Kidney glomerular epithelial cell (primary cell): ENCODE results near the gene CHERP.

Source experiments
- DNase-seq: peaks from one replicate; lab custom pipeline; 2025; lab: John Stamatoyannopoulos, UW

Gene CHERP, protein sequence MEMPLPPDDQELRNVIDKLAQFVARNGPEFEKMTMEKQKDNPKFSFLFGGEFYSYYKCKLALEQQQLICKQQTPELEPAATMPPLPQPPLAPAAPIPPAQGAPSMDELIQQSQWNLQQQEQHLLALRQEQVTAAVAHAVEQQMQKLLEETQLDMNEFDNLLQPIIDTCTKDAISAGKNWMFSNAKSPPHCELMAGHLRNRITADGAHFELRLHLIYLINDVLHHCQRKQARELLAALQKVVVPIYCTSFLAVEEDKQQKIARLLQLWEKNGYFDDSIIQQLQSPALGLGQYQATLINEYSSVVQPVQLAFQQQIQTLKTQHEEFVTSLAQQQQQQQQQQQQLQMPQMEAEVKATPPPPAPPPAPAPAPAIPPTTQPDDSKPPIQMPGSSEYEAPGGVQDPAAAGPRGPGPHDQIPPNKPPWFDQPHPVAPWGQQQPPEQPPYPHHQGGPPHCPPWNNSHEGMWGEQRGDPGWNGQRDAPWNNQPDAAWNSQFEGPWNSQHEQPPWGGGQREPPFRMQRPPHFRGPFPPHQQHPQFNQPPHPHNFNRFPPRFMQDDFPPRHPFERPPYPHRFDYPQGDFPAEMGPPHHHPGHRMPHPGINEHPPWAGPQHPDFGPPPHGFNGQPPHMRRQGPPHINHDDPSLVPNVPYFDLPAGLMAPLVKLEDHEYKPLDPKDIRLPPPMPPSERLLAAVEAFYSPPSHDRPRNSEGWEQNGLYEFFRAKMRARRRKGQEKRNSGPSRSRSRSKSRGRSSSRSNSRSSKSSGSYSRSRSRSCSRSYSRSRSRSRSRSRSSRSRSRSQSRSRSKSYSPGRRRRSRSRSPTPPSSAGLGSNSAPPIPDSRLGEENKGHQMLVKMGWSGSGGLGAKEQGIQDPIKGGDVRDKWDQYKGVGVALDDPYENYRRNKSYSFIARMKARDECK

DNA sequence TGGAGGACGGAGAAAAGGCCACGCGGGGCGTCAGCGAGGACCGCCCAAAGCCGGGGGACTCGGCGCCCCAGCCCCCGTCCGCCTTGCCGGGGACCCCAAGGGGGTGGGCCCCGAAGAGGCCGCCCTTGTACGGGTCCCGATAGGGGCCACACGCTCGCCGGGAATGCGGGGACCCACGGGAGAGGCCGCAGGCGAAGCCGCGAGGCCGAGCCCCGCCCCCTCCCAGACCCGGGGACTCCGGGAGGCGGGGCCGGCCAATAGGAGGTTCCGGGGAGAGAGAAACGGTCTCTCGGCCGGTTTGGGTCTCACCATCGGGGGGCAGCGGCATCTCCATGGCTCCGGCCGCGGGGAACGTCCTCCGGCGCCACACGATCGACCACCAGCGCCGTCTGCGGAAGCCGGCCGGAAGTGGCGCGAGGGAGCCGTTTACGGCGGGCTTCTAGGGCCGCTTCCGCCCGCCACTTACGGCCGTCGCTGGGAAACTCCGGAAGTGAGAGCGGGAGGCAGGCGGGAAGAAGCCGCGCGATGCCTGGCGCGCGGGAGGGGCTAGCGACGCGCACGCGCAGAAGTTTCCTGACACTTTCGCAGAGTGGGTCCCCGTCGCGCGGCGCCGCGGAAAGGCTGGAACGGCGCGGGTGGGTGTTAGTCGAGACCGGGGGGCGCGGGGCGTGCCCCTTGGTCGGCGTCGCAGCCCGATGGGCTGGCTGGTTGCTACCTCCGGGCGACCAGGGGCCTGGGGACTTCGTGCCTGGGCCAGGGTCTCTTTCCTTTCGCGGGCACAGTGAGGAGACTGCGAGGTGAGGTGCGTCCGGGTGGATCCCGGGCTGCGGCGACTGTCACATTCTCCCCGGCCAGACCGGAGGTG lies at the start of gene CHERP:
CHERP (minus strand) TSS at position 393 of the 865 bp plus-strand sequence; CDS start at position 334, 59 bp downstream.
- DNase-seq, result peak; percentile 84

DNA sequence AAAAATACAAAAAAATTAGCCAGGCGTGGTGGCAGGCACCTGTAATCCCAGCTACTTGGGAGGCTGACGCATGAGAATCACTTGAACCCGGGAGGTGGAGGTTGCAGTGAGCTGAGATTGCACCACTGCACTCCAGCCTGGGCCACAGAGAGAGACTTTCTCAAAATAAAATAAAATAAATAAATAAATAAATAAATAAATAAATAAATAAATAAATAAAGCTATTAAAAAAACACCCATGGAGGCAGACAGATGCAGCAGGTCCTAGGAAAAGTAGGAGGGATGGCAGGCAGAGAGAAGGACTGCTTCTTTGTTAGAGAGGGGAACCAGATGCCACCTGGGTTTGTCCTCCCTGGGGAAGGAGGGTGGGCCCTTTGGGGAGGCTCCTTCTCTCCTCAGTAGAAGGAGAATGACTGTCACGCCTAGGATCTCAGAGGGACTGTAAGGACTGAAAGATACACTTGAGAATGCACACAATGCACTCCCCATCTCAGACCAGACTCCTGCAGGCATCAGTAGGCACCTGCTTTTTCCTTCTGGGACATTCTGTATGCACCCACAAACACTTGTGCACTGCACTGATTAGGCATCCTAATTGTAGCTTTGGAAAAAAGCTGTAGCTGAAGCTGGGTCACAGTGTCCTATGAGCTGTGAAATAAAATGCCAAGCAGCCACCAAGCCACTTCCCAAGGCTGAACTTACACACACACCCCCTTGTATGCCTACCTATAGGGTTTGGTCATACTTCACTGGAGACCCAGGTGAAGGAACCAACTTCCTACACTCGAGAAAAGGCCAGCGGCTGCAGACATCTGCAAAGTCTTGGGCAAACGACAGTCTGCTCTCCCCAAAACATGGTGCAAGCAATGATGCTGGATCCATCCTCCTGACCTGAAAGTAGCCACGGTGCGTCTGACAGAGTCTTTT lies 48.9 kb upstream of the CHERP start:
- DNase-seq, result no peak

DNA sequence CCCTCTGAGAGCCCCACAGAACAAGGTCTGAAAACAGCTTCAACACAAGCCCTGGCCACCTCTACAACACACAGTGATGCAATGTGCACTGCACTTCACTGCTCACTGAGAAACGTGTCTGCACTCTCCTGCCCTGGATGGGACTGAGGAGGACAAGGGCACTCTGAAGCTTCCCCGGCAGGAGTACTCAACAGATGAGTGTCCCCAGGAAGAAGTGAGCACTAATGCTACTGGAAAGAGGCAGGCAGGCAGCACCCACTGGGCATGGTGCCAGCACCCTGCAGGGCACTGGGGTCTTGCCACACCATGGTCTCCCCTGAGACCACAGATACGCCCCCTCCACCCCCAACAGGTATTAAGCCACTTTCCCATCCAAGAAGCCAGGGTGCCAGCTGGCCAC lies 47.7 kb upstream of the CHERP start:
- DNase-seq, result no peak

DNA sequence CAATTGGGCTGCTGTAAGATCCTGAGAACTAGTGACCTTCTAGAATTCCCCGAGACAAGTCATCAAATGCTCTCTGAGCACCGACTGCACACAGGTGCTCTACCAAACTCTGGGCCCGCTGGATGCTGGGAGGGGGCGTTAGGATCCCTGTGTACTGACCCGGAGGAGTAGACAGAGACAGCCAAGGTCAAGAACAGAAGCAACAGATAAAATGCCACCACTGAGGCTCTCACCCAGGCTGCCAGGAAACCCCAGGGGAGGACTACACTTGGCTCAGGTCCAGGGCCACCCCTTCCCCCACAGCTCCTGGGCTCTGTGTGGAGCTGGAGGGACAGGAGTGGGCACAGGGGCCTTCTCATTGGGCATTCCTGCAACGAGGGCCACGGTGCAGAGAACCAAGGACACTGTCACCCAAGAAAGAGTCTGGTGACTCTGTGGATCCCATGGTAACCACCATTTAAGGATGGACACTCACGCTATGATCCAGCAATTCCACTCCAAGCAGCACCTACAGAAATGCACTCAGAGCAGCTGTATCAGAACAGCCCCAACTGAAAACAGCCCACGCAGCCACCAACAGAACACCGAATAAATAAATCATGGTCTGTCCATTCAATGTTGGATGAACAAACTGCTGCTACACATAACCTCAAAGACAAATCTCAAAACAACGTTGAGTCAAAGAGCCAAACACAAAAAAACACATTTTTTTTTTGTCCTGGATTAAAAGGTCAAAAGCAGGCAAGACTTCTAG lies 46.8 kb upstream of the CHERP start:
- DNase-seq, result no peak

DNA sequence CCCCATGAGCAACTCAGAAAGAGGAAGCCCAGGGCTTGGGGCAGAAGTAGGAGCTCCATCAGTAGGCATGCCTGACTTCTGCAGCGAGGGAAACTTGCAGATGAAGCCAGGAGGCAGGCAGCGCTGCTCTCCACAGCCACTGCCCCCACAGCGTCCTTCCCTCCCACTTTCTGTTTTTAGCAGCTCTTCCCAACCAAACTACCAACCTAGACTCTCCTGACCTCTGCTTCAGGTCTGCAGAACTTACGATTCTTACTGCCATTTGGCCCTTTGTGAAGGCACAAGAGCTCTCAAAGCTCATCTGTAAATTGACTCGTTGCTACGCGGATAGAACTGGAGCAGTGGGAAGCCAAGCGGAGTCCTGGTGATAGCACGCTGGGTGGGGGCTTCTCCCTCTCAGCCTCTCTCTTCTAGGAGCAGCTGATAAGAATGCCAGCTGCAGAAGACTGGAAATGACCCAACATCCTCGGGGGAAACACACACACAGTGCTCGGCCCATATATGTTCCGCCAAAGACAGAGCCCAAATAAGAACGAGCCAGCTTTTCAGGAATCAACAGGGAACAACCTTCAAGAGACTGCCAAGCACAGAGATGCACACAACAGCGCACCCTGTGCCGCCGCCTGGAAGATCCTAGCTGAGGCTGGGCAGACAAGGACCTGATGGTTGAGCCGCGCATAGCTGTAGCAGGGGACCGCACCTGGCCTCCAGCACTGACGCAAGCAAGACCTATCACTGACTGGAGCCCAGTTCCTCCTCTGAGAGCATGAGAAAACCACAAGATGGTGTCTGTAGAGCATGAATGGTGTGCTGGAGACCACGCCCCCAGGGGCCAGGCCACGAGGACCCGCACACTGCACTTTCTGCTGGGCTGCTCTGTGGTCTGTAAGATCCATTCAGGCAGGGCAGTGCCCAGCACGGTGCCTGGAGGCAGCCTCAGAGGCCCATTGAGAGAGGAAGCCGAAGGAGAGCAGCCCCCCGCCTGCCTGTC lies 45.9 kb upstream of the CHERP start:
- no peak for DNase-seq

DNA sequence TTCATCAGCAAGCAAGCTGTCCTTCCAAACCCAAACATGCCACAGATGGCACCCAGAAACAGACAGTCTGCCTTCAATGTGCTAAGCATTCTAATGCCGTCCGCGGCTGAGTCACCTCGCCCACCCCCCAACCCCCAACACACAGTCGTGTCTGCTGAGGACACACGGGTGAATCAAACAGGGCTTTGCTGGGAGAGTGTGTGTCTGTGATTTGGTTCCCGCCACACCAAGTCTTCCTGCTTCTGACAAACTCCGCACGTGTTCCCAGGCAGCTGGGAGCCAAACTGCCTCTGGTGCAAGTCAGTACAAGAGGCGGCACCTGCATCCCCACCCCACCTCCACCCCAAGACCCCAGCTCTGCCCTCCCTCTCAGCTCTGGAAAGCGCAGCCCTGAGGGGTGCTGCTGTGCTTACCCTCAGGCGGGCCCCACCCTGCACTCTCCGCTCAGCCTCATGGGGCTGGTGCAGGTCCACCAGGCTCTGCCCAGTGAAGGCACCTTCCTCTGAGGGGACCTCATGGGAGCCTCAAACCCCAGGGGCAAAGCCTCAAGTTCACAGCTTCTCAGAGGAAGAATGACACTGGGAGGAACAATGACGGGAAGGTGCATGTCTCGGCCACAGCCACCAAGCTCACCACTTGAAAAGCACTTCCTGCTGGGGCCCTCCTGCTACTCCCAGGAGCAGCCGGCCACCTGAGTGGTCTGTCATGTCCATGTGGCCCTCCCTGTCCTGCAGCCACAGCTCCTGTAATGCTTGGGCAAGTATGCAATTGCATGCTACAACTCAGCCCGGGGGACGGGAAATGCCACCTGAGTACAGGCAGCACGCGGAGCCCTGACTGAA lies 45.0 kb upstream of the CHERP start:
- DNase-seq, result no peak

DNA sequence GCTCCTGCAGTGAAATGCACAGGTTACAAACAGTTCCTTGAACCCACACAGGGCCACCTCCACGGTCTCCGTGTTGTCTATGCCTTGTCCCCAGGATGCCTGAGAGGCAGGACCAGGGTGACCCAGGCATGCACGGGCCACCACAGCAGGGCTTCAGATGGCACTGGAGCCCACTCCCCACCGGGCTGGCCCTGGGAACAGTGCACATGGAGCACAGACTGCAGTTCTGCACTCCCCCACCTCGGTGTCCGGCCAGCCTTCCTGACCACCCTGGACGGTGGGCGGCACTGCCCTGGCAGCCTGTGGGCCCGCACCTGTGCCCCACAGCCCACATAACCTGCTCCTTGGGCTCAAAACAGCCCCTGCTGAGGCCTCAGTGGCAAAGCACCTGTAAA lies 44.2 kb upstream of the CHERP start:
- DNase-seq, result no peak

DNA sequence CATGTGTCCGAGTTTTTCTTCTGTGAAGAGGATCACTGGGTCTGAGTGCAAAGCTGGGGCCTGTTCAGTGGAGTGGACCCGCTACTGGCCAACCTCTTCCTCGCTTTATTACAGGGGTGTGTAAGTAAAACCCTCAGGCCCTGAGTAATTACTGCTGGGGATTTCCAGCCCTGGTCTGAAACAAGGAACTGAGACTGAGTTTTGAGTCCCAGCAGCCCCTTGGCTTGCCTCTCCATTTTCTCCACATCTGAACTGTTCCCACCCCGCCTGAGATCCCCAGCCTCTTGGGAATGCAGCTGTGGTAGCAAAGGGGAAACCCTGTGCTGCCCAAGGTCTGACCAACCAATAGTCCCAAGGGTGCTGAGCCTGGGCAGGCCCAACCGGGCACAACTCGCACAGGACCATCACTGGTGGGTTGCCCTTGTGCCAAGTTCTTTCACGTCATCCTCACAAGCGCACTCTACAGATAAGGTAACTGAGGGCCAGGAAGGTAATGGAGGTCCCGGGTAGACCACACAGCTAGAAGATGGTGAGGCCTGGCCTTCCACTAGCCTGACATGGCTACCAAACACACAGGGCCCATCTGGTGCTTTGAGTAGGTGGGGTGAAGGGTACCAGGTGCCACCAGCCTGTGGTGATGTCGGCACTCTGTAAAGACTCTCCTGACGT lies 43.7 kb upstream of the CHERP start:
- DNase-seq, result no peak

DNA sequence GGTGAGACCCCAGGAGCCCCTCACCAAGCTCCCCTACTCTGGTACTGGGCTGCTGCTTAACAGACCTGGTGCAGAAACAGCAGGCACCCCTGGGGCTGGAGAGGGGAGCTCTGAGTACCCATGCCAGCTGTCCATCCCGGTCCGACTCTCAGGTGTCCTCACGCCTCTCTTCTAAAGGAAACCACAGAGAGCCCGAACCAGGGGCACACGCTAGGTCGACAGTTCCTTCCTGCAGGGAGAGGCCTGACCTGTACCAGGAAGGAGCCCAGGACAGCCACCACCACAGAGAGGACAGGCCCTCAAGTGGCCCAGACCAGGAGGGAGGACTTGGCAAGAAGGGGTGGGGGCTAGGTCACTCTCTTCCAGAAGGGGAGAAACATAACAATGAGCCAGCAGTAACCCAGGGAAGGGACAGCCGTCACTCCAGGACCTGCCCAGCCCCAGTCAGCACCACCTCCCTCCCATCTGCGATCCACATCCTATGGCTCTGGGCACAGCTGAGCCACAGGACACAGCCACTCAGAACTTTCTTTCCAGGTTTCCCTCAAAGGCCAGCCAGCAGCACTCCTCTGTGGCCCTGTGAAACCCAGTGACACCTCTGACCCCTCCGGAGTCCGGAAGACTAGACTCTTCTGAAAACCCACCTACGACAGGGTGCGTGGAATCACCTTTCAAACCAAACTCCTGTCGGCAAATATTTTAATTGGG lies 43.0 kb upstream of the CHERP start:
- DNase-seq, result no peak

DNA sequence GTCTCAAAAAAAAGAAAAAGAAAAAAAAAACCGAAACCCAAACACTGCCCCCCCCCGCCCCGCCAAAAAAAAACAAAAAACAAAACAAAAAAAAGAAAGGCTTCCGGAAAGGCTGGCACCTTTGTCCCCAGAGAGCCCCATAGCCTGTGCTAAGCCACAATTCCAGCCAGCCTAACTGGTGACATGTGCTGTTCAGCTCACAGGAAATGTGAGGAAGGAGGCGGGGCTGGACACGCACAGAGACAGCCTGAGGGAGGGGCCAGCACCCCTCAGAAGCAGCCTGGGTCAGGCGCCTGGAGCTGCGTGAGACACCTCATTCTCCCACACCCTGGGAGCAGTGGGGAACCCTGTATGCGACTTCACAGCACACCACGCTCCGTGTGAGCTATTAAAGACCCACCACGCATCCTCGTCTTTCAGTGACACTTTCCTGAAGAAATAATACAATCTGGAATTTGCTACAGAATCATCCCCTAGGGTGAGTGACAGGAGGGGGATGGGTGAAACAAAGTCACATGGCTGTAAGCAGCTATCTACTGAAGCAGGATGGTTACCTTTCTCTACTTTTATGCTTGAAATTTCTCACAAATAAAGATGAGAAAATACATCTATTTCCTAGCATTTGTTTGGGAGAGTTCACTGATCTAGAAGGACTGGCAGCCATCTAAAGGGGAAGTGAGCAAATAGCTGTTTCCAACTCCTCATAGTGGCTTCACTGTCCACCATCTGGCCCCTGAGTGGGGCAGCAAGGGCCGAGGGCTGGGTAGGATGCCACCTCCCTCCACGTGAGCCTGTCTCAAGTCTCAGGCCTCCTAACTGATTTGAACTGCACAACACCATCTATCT lies 42.2 kb upstream of the CHERP start:
- peak; percentile 21 for DNase-seq

DNA sequence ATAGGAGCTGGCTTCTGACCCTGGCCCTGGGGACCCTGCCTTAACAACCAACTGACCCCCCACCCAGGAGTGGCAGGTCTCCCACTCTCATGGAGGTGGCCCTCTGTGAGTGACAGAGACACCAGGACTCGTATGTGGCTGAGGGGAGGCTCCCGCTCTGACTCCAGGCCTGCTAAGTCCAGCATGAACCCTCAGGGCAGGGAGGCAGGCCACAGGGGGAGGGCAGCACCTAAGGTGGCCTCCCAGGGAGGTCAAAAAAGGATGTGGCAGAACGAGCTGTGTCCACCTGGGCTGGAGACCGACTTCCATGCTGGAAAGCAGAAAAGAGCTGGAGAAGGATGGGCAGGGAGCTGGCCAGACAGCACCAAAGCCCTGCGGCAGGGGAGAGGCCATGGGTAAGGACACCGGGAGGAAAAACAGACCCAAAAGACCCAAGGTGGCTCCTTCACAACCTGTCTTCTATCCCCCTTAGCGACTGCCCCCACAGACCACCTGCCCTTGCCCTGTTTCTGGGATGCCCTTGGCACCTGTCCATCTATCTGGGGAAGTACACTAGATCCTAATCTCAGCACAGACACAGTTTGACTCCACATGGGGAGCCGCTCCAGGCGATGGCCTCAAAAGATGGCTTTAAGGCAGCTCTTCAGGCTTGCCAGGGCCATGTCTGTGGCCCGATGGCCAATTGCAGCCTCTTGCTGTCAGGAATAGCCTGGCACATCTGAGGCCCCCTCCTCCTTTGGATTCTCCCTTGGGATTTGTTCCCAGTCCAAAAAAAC lies 40.4 kb upstream of the CHERP start:
- DNase-seq, result no peak

DNA sequence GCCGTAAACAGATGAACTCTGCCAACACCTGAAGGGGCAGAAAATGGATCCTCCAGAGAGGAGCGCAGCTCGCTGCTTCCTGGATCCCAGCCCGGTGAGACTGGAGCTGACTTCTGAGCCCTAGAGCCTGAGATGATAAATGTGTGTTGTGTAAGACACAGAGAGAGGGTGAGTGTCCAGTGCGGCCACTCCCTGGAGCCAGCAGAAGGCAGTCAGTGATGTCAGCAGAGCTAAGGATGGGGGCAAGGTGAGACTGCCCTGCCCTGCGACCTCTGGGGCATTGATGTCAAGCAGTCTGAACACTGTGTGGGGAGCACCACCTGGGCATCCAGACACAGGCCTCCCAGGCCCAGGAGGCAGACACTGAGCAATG lies 39.7 kb upstream of the CHERP start:
- DNase-seq, result no peak

DNA sequence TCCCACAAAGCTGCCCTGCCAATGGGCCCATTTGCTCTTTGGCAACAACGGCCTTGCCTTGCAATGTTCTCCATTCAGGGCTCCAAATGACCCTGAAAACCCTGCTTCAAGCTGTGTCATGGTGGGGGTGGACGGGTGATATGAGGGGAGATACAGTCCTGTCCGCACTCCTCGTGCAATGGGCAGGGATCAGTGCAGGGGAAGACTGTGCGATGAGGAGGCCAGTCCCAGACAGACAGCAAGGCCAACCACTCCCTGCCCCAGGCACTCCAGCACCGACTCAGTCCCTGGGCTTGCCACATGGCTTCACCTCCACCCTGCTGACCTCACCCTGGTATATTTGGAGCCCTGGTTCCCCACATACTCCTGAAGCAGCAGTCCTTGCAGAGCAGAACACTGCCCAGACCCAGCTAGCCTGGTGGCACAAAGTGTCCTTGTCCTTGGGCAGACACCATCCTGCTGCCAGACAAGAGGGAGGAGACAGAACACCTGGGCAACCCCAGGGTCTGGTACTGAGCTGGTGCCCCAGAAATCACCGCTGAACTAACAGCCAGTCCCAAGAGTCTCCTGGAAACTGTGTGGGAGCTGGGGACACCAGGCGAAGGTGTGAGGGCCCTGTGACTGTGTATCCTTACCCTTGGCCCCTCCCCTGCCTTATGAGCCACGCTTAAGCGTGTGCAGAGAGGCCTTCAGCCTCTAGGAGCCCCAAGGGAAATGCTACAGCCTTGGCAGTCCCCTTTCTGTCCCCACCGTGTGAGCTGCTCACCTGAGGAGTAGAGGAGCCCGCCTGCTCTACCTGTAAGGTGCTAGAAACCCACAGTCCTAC lies 39.1 kb upstream of the CHERP start:
- DNase-seq, result no peak

DNA sequence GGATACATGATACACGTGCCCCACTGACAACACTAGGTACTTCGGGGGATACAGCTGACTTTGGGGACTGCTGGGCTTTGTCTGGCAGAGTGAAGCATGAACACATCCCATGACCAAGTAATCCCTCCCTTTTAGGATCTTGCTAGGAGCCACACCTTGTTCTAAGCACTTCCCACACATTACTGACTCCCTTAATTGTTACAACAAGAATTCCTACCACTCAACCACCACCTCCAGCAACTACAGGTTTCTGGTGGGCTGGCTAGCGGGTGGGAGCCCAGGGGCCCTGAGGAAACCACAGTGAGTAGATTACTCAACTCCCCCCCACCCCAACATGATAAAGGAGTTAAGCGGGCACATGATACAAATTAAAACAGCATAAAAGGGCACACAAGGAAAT lies 37.1 kb upstream of the CHERP start:
- no peak for DNase-seq
